ENCODE data around the gene FGFRL1. TPM values are rescaled to one million over a fixed set of nuclear protein-coding genes. Genes with fewer than 3 reads are reported as not detected.

Gene FGFRL1
- total RNA-seq, 2 donors from 2014 or later, result 61.1 to 84.0 TPM

DNA sequence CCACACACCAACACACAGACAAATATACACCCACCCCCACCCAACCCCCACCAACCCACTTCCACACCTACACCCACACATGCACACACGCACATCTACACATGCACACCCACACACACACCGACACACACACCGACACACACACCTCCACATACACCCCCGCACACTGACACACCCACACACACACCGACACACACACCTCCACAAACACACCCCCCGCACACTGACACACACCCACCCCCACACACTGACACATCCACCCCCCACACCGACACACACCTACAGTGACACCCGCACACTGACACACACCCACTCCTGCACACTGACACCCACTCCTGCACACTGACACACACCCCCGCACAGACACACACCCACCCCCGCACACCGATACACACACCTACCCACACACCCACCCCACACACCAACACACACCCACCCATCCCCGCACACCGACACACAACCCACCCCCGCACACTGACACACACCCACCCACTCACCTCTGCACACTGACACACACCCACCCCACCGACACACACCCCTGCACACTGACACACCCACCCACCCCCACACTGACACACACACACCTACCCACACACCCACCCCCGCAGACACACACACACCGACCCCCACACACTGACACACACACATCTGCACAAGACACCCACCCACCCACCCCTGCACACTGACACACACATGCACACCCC, 31.1 kb downstream of the FGFRL1 start:
- no peaks in the 10 kb centered on the region for H3K36me3 ChIP-seq
- peak overlapping the region in 1 of 2 donors; percentile 94 for H3K27ac ChIP-seq
- H3K4me3 ChIP-seq, result no peak overlapping the region
- no peak for TF ChIP-seq CTCF (IDR thresholded peaks at IDR 0.05)
- H3K9me3 ChIP-seq, result no peaks in the 10 kb centered on the region
- DNase-seq (ENCODE audit: low spot score) (no peak), ATAC-seq (ENCODE audit: insufficient number of reproducible peaks, low FRiP score, low read depth) (no peak)
- no peaks in the 10 kb centered on the region for H3K27me3 ChIP-seq (replicated peaks; ENCODE audit: insufficient read depth)
- H3K4me1 ChIP-seq (ENCODE audit: control insufficient read depth in 1 of 2, low read depth in 2 of 2), result peaks cover 55 to 76% of the 10 kb centered on the region in 2 donors

- peak overlapping the region; percentile 4 for H3K4me3 ChIP-seq
- no peaks in the 10 kb centered on the region for H3K9me3 ChIP-seq
- no peak for TF ChIP-seq CTCF (IDR thresholded peaks at IDR 0.05)
- H3K27me3 ChIP-seq (replicated peaks; ENCODE audit: insufficient read depth), result no peaks in the 10 kb centered on the region
- ATAC-seq (ENCODE audit: insufficient number of reproducible peaks, low FRiP score, low read depth) (no peak), DNase-seq (ENCODE audit: low spot score) (no peak)
- H3K36me3 ChIP-seq, result no peaks in the 10 kb centered on the region
- peaks cover 56 to 81% of the 10 kb centered on the region in 2 donors for H3K4me1 ChIP-seq (ENCODE audit: control insufficient read depth in 1 of 2, low read depth in 2 of 2)
- H3K27ac ChIP-seq, result peak overlapping the region in 1 of 2 donors; percentile 38
Measured at GRCh38 chr4:1043162-1043561, 31.7 kb downstream of the FGFRL1 start.

DNA sequence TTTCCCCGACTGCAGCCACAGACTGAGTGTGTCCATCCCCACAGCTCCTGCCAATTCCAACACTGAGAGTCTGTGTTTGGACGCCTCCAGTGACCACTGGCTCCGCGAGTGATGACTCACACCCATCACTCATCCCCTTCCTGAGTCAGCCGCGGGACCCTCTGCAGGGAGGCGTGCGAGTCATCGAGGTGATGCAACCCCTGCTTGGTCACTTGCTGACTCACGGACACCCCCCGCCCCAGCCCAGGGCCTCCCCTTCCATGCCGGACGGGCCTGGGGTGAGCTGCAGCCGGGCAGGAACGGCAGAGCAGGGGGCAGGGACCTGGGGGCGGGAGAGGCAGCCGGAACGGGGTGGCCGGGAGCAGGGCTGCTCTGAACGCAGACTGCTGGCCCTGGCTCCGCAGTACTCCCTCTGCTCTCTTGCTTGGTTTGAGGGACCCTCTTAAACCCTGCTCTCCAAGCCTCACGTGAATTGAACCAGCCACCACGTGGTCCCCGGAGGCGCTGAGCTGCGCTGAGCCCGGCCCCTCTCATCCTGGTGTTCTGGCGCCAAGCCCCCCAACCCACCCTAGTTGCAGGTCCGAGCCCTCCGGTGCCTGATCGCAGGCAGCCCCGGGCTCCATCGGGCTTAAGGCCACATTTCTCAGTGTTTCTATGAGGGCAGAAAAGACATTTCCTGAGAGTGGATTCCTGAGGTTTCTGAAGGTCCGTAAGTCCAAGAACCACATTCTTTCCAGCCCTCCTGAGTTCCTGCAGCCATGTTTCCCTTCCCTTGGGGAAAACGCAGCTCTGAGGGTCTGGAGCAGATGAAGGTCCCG, 32.4 kb downstream of the FGFRL1 start:
- ATAC-seq (ENCODE audit: insufficient number of reproducible peaks, low FRiP score, low read depth) (peak; percentile 70), DNase-seq (ENCODE audit: low spot score) (peak; percentile 98)
- H3K9me3 ChIP-seq, result no peaks in the 10 kb centered on the region
- peak overlapping the region; percentile 57 for H3K4me3 ChIP-seq
- no peaks in the 10 kb centered on the region for H3K36me3 ChIP-seq
- peak overlapping the region; percentile 95 for H3K27ac ChIP-seq
- no peaks in the 10 kb centered on the region for H3K27me3 ChIP-seq (replicated peaks; ENCODE audit: insufficient read depth)
- H3K4me1 ChIP-seq (ENCODE audit: control insufficient read depth in 1 of 2, low read depth in 2 of 2), result peaks cover 56 to 74% of the 10 kb centered on the region in 2 donors
- no peak for TF ChIP-seq CTCF (IDR thresholded peaks at IDR 0.05)

- H3K9me3 ChIP-seq, result no peaks in the 10 kb centered on the region
- no peaks in the 10 kb centered on the region for H3K27me3 ChIP-seq (replicated peaks; ENCODE audit: insufficient read depth)
- peak; percentile 1 for DNase-seq (ENCODE audit: low spot score)
- H3K4me3 ChIP-seq, result peak overlapping the region; percentile 57
- H3K27ac ChIP-seq, result peak overlapping the region; percentile 95
- no peaks in the 10 kb centered on the region for H3K36me3 ChIP-seq
- H3K4me1 ChIP-seq (ENCODE audit: control insufficient read depth in 1 of 2, low read depth in 2 of 2), result peaks cover 49 to 67% of the 10 kb centered on the region in 2 donors
- ATAC-seq (ENCODE audit: insufficient number of reproducible peaks, low FRiP score, low read depth), result no peak
- TF ChIP-seq CTCF (IDR thresholded peaks at IDR 0.05), result no peak
Measured at GRCh38 chr4:1044469-1045192, 33.2 kb downstream of the FGFRL1 start.

DNA sequence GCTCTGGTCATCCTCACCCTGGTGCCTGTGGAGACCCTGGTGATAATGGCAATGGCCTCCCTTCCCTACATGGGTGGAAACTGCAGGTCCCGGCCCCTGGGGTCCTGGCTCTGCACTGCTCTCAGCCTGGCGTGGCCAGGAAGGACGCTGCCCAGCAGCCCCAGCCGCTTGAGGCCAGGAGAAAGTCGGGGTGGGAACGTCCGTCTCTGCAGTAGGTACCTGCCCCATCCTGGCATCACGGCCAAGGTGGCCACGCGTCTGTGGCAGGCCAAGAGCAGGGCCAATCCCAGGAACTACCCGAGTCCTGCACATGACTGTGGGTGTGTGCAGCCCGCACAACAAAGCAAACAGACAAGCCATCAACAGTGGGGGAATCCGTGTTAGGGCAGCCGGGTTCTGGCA, 33.8 kb downstream of the FGFRL1 start:
- no peaks in the 10 kb centered on the region for H3K27me3 ChIP-seq (replicated peaks; ENCODE audit: insufficient read depth)
- H3K4me3 ChIP-seq, result no peak overlapping the region
- no peak for TF ChIP-seq CTCF (IDR thresholded peaks at IDR 0.05)
- H3K27ac ChIP-seq, result peak overlapping the region; percentile 95
- H3K4me1 ChIP-seq (ENCODE audit: control insufficient read depth in 1 of 2, low read depth in 2 of 2), result peaks cover 44 to 61% of the 10 kb centered on the region in 2 donors
- no peaks in the 10 kb centered on the region for H3K9me3 ChIP-seq
- H3K36me3 ChIP-seq, result no peaks in the 10 kb centered on the region
- no peak for ATAC-seq (ENCODE audit: insufficient number of reproducible peaks, low FRiP score, low read depth)
- peak; percentile 1 for DNase-seq (ENCODE audit: low spot score)

Measured in thoracic aorta (tissue), 2 donors.